Gastrocnemius medialis (tissue), 4 donors: ENCODE data around the gene SERPINB1. TPM values are rescaled to one million over a fixed set of nuclear protein-coding genes. Genes with fewer than 3 reads are reported as not detected.

ENCODE experiments used
- ATAC-seq, 2 donors: fragments of 150-250 bp; one replicate each; pipeline ENCODE4 v1.9.1; 2016
- DNase-seq, 2 donors: peaks; one replicate each; pipeline ENCODE4 v3.0.0-alpha.2; 2019
- H3K27ac ChIP-seq, 4 donors: fragments of 200-600 bp; sonication (generic); 1 replicate in 1 of 4; 2 replicates in 3 of 4; pipeline ENCODE4 v1.5.1; 2016 to 2018; ENCODE audit warnings: mild to moderate bottlenecking in 2 of 4, moderate library complexity in 1 of 4
- H3K27me3 ChIP-seq, 3 donors: fragments of 200-600 bp; sonication (generic) in 2 of 3; 1 replicate in 1 of 3; 2 replicates in 2 of 3; pipeline versions ENCODE4 v1.5.1 to v1.6.0; 2016 to 2019; ENCODE audit warnings: mild to moderate bottlenecking in 1 of 3, moderate library complexity in 1 of 3
- H3K36me3 ChIP-seq, 2 donors: fragments of 200-600 bp; sonication (generic) in 1 of 2; one replicate each; pipeline ENCODE4 v1.5.1; 2017 to 2018
- H3K4me1 ChIP-seq, 2 donors: fragments of 200-600 bp; sonication (generic) in 1 of 2; one replicate each; pipeline ENCODE4 v1.5.1; 2016 to 2017; ENCODE audit warnings: mild to moderate bottlenecking in 2 of 2
- H3K4me3 ChIP-seq, 4 donors: fragments of 200-600 bp; sonication (generic) in 3 of 4; 1 replicate in 1 of 4; 2 replicates in 3 of 4; pipeline ENCODE4 v1.5.1; 2016 to 2019; ENCODE audit warnings: mild to moderate bottlenecking in 2 of 4
- H3K9me3 ChIP-seq, 3 donors: fragments of 200-600 bp; sonication (generic) in 2 of 3; 1 replicate in 1 of 3; 2 replicates in 2 of 3; pipeline ENCODE4 v1.5.1; 2016 to 2019
- POLR2A ChIP-seq, 2 donors: fragments of 450-650 bp; IDR thresholded peaks; one replicate each; pipeline ENCODE4 v1.6.1; 2017; ENCODE audit warnings: antibody characterized with exemption in 2 of 2, mild to moderate bottlenecking in 2 of 2, moderate library complexity in 2 of 2
- in situ Hi-C, 4 donors: fragments of 200-750 bp; cut with MboI; loops; one replicate each; pipeline versions ENCODE4 v1.15.0 to v1.8.0; 2017; ENCODE audit warnings: low sequenced_read_pairs in 4 of 4
- intact Hi-C: fragments of 100-400 bp; cut with DNase I; formaldehyde crosslinking; loops from one replicate; pipeline ENCODE4 v1.15.1; 2023; ENCODE audit warnings: low total_unique reads
- total RNA-seq, 4 donors: library from RNA; depleted of rRNA; stranded (reverse); fragments of >200 nt; gene quantifications; one replicate each; pipeline versions ENCODE4 v1.1.0 to v1.2.3, GENCODE V29; 2016
- TF ChIP-seq, protein P1 (sequence below), 5 experiments: fragments of 450-650 bp in 3 of 5; fragments of 200-600 bp in 2 of 5; sonication (generic) in 2 of 5; IDR thresholded peaks in 4 of 5; conservative IDR thresholded peaks in 1 of 5; 1 replicate in 4 of 5; 2 replicates in 1 of 5; pipeline ENCODE4 v1.5.1; 2016 to 2019; ENCODE audit warnings: antibody characterized with exemption in 5 of 5, mild to moderate bottlenecking in 3 of 5, moderate library complexity in 3 of 5

SERPINB1 gene
- total RNA-seq, 4 donors from 2014 or later = 14.0 to 29.9 (median 24.9) TPM

DNA sequence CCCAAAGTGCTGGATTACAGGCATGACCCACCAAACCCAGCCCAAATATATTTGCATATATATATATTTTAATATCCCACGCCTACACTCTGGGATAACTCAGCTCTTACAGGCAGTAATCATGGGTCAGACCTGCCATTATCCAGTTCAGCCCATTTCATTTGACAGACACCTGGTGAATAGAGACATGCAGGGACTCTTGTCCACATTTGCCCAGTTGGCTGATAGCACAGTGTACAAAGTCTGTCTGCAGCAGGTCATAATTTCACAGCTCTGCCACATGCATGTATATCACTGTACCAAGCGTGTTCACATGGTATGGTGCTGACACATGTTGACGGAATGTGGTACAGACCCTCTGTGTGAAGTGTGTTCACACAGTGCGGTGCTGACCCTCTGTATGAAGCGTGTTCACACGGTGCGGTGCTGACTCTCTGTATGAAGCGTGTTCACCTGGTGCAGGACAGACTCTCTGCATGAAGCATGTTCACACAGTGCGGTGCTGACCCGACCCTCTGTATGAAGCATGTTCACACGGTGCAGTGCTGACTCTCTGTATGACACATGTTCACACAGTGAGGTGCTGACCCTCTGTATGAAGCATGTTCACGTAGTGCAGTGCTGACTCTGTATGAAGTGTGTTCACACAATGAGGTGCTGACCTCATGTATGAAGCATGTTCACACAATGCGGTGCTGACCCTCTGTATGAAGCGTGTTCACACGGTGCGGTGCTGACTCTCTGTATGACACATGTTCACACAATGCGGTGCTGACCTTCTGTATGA, 10.3 kb upstream of the SERPINB1 start:
- intact Hi-C loops (no loop called here), in situ Hi-C loops (no loop called here)
- no peak for TF ChIP-seq POLR2A (IDR thresholded peaks at IDR 0.05)
- TF ChIP-seq, protein P1, sequence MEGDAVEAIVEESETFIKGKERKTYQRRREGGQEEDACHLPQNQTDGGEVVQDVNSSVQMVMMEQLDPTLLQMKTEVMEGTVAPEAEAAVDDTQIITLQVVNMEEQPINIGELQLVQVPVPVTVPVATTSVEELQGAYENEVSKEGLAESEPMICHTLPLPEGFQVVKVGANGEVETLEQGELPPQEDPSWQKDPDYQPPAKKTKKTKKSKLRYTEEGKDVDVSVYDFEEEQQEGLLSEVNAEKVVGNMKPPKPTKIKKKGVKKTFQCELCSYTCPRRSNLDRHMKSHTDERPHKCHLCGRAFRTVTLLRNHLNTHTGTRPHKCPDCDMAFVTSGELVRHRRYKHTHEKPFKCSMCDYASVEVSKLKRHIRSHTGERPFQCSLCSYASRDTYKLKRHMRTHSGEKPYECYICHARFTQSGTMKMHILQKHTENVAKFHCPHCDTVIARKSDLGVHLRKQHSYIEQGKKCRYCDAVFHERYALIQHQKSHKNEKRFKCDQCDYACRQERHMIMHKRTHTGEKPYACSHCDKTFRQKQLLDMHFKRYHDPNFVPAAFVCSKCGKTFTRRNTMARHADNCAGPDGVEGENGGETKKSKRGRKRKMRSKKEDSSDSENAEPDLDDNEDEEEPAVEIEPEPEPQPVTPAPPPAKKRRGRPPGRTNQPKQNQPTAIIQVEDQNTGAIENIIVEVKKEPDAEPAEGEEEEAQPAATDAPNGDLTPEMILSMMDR (IDR thresholded peaks at IDR 0.05 in 4 of 5, conservative IDR thresholded peaks at IDR 0.05 in 1 of 5) = no peak
- Histone ChIP-seq H3K9me3 (no peaks in the 10 kb centered on the region), H3K27me3 (no peaks in the 10 kb centered on the region), H3K4me1 (peaks cover 5 to 19% of the 10 kb centered on the region in 2 donors), H3K36me3 (no peaks in the 10 kb centered on the region), H3K4me3 (no peak overlapping the region), H3K27ac (peak overlapping the region in 1 of 4 donors; percentile 49)
- ATAC-seq (no peak), DNase-seq (no peak)

DNA sequence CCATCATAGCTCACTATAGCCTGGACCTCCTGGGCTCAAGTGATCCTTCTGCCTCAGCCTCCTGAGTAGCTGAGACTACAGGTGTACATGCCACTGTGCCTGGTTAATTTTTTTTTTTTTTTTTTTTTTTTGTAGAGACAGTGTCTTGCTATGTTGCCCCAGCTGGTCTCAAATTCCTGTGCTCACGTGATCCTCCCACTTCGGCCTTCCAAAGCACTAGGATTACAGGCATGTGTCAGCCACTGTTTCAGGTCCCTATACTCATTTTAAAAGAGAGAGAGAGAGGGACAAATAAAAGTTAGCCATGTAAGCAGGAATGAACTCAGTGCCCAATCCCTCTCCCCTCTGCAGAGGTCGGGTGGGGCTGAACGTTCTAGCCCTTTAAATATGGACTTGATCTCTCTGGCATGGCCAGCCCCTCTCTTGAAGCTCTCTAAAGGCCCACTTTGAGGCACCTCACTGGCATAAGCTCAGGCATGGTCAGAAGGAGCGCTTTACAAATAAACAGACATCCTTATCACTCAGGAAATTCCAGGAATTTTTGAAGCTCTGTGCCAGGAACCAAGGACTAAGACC, 9.0 kb upstream of the SERPINB1 start:
- intact Hi-C loops = no loop called here
- Histone ChIP-seq H3K27ac (peak overlapping the region in 3 of 4 donors; percentile 37 to 64 (median 49)), H3K4me3 (no peak overlapping the region)

DNA sequence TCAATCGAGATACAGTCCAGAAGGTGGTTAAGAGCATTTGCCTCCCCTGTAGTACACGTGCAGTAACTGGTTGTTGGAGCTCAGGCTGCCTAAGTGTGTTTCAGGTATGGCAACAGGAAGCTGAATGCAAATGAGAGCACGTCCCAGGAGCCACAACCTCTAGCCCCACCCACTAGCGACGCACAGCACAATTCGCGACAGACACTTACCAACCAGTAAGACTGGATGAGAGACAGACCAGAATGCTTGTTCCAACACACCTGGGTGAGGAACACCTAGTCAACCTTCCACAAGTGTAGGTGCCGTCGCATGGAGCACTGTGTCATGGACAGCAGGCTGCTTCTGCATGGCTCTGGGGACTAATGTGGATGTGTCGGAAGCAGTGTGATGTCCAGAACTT, 7.2 kb upstream of the SERPINB1 start:
- ATAC-seq = no peak
- in situ Hi-C loops = loop anchor here (5.0 to 25.0 kb wide), 5 partner anchors 54 to 216 kb away; partner anchors contain the start of gene RIPK1 (in 3 of the 4)
- H3K4me1 ChIP-seq = peaks cover 16% of the 10 kb centered on the region in 2 donors

More for the DNA sequence above, 9.0 kb upstream of the SERPINB1 start:
- no peak for DNase-seq
- Histone ChIP-seq H3K4me1 (peaks cover 16 to 31% of the 10 kb centered on the region in 2 donors), H3K9me3 (no peaks in the 10 kb centered on the region), H3K36me3 (no peaks in the 10 kb centered on the region), H3K27me3 (no peaks in the 10 kb centered on the region)
- in situ Hi-C loops = no loop called here
- TF ChIP-seq, protein P1 (IDR thresholded peaks at IDR 0.05 in 4 of 5, conservative IDR thresholded peaks at IDR 0.05 in 1 of 5) = no peak
- no peak for TF ChIP-seq POLR2A (IDR thresholded peaks at IDR 0.05)
- no peak for ATAC-seq

DNA sequence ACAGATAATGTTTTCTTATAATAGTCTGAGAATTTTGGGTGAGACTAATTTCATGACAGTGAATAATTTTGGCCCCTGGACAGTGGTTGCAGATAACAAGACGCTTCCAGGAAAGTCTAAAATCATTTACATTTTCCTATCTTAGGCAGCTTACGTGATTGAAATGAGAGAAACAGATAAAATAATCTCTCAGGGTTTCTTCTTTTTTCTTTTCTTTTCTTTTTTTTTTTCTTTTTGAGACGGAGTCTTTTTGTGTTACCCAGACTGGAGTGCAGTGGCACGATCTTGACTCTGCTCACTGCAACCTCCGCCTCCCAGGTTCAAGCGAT, 4.2 kb upstream of the SERPINB1 start:
- no peak for ATAC-seq
- Histone ChIP-seq H3K27ac (peak overlapping the region in 3 of 4 donors; percentile 67 to 74 (median 69)), H3K9me3 (no peaks in the 10 kb centered on the region), H3K27me3 (no peaks in the 10 kb centered on the region), H3K4me3 (peak overlapping the region in 1 of 4 donors; percentile 24), H3K36me3 (no peaks in the 10 kb centered on the region), H3K4me1 (peaks cover 20 to 22% of the 10 kb centered on the region in 2 donors)
- intact Hi-C loops (loop anchor here (1.0 to 10.0 kb wide), 6 partner anchors 55 to 1069 kb away; partner anchors contain the start of gene SERPINB9), in situ Hi-C loops (loop anchor here (5.0 to 25.0 kb wide), 5 partner anchors 51 to 219 kb away; partner anchors contain the start of gene RIPK1 (in 3 of the 4))
- no peak for DNase-seq
- TF ChIP-seq POLR2A (IDR thresholded peaks at IDR 0.05) = no peak
- TF ChIP-seq, protein P1 (IDR thresholded peaks at IDR 0.05 in 4 of 5, conservative IDR thresholded peaks at IDR 0.05 in 1 of 5) = no peak

More for the DNA sequence above, 7.2 kb upstream of the SERPINB1 start:
- intact Hi-C loops = loop anchor here (10.0 kb wide), 1 partner anchor 1066 kb away; no protein-coding TSS in a partner anchor
- H3K4me3 ChIP-seq = no peak overlapping the region
- no peaks in the 10 kb centered on the region for H3K9me3 ChIP-seq
- TF ChIP-seq, protein P1 (IDR thresholded peaks at IDR 0.05 in 4 of 5, conservative IDR thresholded peaks at IDR 0.05 in 1 of 5) = no peak
- no peak for TF ChIP-seq POLR2A (IDR thresholded peaks at IDR 0.05)
- H3K27ac ChIP-seq = no peak overlapping the region
- H3K36me3 ChIP-seq = no peaks in the 10 kb centered on the region
- H3K27me3 ChIP-seq = no peaks in the 10 kb centered on the region
- no peak for DNase-seq
